Fibroblast of mammary gland (primary cell): ENCODE measurements around the gene SLC5A3.

Experiments
- DNase-seq: peaks from one replicate; pipeline ENCODE4 v3.0.0-alpha.2; 2010; ENCODE audit warnings: low read depth
- H3K4me3 ChIP-seq: 2 replicates; pipeline ENCODE4 v1.5.1; 2011; ENCODE audit warnings: low read depth, mild to moderate bottlenecking, low read length, moderate library complexity; ENCODE audit not compliant: control insufficient read depth
- TF ChIP-seq, protein P1 (sequence below): conservative IDR thresholded peaks from 2 replicates; pipeline ENCODE4 v1.5.1; 2011; ENCODE audit warnings: low read depth, low read length, inconsistent platforms; ENCODE audit not compliant: control insufficient read depth, insufficient read depth

SLC5A3 gene

DNA sequence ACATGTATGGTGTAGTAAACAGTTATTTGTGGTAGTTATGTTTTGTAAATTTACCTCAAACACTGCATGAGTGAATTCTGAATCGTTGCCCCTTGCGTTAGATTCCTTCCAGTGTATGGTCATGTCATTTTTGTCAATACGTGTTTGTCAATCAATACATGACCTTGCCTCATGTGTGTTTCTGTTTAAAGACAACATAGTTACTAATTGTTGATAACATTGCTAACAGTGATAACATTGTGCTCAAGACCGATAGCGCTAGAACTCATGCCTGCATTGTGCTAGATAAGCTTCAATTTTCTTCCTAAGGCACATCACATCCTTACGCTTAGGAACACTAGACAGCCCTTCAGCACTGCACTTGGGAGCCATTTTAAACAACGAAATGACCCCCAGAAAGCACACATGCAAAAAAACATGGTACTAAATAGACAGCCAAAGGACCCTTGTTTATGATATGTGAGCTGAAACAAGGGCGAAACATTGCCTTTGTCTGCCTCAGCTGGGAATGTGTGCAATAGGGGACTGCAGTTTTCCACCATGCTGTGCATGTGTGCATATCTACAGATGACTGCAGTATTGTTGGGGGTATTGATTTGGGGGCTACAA lies 37.3 kb downstream of the SLC5A3 start:
- DNase-seq: no peak
- no peak overlapping the region for H3K4me3 ChIP-seq
- TF ChIP-seq, protein P1, sequence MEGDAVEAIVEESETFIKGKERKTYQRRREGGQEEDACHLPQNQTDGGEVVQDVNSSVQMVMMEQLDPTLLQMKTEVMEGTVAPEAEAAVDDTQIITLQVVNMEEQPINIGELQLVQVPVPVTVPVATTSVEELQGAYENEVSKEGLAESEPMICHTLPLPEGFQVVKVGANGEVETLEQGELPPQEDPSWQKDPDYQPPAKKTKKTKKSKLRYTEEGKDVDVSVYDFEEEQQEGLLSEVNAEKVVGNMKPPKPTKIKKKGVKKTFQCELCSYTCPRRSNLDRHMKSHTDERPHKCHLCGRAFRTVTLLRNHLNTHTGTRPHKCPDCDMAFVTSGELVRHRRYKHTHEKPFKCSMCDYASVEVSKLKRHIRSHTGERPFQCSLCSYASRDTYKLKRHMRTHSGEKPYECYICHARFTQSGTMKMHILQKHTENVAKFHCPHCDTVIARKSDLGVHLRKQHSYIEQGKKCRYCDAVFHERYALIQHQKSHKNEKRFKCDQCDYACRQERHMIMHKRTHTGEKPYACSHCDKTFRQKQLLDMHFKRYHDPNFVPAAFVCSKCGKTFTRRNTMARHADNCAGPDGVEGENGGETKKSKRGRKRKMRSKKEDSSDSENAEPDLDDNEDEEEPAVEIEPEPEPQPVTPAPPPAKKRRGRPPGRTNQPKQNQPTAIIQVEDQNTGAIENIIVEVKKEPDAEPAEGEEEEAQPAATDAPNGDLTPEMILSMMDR: no peak

DNA sequence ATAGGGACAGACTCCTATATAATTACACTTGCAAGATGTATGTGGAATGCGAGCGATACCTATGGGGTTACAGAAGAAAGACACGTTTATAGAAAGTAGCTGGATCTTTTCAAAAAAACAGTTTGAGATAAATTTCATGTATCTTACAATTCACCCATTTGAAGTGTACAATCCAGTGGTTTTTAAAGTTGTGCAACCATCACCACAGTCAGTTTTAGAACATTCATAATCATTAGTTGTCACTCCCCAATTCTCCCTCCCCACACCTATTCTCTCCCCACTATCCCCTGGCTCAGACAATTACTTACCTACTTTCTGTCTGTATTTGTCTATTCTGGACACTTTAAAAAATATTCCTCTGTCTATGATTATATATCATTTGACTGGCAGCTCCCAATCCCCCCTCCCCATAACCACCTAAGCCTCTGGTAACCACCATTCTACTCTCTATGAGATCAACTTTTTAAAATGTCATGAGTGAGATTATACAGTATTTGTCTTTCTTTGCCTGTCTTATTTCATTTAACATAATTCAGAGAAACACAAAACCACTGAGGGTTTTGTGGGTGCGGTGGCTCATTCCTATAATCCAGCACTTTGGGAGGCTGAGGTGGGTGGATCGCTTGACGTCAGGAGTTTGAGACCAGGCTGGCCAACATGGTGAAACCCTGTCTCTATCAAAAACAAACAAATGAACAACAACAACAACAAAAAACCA lies 39.1 kb downstream of the SLC5A3 start:
- no peak overlapping the region for H3K4me3 ChIP-seq
- DNase-seq: no peak
- TF ChIP-seq, protein P1: no peak

DNA sequence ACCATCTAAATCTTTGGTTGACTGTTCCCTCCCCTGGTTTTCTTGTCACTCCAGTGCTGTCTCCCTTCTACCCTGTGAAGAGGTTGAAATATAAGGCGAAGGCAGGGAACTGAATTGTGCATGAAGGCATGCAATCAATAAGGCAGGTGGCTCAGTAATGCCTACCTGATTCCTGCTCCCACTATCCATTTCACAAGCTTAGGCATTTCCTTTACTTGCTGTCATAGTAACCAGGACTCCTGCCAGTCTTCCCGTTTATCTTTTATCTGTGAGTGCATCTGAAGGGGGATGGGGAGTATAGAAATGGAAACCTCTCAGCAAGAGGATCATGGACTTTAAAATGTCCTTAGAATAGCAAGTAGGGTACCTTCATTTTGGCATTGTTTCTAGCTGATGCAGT lies 40.5 kb downstream of the SLC5A3 start:
- no peak overlapping the region for H3K4me3 ChIP-seq
- DNase-seq: no peak
- TF ChIP-seq, protein P1: no peak

DNA sequence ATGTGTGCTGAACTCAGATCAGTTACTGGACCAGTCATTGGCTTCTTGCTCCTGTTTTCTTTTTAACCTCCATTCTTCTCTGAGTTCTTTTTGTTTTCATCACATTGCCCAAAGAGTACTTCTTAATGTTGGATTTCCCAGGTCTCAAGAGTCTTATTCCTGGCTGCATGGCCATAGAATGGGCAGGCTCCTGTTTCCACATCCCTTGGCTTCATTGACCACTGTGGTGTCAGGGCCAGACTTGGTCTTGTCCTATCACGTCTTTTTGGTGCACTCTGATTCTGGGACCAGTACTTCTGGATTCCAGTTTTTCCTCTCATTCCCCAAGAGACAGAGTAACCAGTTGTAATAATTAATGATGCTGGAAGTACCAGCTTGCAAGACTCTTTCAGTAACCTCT lies 41.8 kb downstream of the SLC5A3 start:
- no peak overlapping the region for H3K4me3 ChIP-seq
- no peak for DNase-seq
- TF ChIP-seq, protein P1: no peak

DNA sequence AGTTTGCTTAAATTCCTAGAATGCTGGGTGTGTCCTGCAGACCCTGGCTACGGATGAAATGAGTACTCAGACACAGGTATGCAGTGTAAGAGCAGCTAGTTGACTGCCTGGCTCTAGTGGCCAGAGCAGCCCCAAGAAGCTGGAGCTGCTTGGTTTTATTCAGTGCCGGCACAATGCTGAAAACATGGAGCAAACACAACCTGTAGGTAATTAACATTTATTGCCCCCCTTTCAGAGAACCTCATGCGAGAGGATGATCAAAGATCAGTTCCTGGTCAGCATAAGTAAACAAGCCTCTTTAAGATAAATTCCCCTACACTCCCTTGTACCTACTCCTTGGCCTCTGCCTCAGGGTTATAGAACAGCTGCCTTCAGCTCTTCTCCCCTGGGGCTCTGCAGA lies 43.2 kb downstream of the SLC5A3 start:
- TF ChIP-seq, protein P1: no peak
- DNase-seq: no peak
- no peak overlapping the region for H3K4me3 ChIP-seq

DNA sequence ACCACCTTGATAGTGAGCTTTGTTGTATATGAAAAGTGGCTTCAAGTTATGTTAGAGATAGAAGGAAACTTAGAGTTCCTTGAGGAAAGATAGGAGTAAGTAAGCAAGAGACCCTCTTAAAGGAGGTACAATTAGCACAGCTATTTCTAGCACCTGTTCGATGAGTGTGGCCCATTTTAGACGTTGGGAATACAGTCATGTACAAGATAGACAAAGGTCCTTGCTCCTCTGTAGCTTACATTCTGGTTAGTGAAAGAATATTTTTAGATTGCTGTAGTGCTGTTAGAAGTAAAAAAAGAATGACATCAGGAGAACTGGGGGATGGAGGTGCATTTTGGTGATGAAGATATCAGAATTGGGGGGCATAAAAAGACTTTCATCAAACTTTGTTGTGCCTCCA lies 47.5 kb downstream of the SLC5A3 start:
- no peak overlapping the region for H3K4me3 ChIP-seq
- no peak for DNase-seq
- TF ChIP-seq, protein P1: no peak
